GM18858 (cell line): ENCODE measurements around the gene ZNF558.

Source experiments
- ATAC-seq: cut with Tn5 transposase; IDR thresholded peaks from one replicate; pipeline ENCODE4 v1.9.1; 2021; ENCODE audit not compliant: unreplicated experiment

Gene ZNF558

DNA sequence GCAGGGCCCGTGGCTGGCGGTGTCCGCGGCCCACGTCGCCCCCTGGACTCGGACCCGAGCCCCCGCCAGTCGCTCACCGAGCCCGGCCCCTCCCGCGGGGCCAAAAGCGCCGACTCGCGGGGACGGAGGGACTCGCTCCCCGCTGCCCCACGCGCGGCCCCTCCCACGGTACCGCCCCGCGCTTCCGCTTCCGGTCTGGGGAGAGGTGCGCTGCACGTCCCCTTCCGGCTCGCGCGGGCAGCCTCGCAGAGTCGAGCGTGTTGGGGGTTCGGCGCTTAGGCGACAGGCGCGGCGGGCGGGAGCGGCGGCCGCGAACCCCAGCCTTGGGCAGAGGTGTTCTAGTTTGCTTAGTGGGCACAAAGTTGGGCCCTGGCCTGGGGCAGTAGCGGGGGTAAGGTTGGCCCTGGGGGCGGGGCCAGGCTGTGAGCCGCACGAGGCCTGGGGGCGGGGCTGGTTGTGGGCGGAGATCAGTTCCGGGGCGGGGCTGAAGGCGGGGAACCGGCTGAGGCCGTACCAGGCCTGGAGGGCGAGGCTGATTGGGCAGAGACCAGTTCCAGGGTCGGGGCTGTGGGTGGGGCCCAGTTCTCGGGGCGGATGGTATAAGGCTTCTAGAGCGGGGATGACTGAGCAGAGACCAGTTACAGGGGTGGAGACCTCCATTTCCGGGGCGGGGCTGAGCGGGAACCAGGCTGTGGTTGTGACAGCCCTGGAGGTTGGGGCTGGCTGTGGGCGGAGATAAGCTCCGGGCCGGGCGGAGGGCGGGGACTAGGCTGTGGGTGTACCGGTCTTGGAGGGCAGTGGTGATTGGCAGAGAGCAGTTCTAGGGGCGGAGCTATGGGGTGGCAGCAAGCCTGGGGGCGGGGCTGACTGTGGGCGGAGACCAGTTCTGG is at the start of gene ZNF558, which contains the start of gene MBD3L1:
Gene ZNF558 (minus strand): TSS at position 173 of the 890 bp plus-strand sequence. CDS start 9,645 bp downstream, outside the sequence.
Gene MBD3L1 (plus strand): TSS at position 246 of the 890 bp plus-strand sequence. CDS start 10,302 bp downstream, outside the sequence.
- ATAC-seq, result peak; percentile 74

DNA sequence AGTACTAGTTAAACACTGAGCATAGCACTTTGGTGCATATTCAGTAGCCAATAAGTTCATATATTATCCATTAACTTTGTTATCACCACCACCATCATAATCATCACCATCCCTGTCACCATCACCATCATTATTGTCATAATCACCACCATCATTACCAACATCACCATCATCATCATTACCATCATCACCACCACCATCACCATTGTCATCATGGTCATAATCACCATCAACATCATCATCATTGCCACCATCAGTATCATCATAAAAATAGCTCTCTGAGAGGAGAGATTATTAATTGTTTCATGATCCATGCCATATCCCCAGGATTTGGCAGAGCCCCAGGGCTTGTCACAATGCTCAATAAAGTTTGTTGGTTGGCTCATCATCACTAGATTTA is 49.4 kb upstream of the ZNF558 start:
- ATAC-seq, result no peak

DNA sequence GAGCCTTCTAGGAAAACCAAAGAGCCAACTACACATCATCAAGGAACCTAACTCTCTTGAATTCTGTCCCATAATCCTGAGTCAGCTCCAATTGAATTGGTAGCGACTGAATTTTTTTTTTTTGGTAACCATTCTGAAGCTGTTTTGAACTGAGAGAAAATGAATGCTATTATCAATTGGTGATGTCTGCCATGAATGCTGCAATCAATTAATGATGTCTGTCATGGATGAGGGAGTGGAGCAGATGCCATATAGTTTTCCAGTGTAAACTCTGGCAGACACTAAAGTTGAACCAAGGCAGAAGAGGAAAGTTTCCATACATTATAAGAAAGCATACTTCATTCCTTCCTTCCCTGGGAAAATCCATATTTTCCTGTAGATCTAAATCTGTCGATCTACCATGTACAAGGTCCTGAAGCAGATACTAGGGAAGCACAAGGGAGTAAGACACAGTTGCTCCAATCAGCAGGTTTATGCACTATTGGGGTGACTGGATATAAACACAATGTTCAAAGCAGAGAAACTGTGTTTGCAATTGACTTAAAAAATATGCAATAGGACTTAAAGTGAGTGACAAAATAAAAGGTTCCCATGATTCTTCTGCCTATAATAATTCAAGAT is 48.9 kb upstream of the ZNF558 start:
- ATAC-seq, result no peak

DNA sequence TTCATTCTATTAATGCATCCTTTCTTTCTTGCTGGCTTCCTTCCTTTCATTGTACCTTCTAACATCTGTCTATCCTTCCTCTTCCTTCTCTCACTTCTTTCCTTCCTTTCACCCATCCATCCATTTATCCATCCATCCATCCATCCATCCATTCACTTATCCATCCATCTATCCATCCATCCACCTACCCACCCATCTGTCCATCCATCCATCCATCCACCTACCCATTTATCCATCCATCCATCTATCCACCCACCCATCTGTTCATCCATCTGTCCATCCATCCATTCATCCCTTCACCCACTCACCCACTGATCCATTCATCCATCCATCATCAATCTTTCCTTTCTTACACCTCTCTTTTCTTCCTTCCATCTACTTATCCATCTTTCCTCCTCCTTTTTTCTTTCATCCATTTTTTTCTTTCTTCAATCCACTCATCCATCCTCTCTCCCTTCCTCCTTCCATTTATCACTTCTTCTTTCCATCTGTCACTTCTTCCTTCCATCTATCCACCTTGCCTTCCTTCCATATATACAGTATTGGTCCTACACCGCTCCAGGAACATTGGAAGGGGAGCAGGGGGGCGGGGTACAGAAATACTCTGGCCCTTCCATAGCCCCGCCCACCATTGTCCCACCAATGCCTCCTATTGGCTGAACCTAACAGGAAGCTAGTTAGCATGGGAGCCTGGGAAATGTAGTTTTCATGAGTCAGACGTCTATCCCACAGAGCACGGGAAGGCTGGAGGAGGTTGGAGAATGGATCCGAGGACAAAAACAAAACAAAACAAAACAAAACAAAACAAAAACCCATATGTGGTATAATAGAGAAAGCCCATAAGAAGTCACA is 46.0 kb upstream of the ZNF558 start:
- no peak for ATAC-seq

DNA sequence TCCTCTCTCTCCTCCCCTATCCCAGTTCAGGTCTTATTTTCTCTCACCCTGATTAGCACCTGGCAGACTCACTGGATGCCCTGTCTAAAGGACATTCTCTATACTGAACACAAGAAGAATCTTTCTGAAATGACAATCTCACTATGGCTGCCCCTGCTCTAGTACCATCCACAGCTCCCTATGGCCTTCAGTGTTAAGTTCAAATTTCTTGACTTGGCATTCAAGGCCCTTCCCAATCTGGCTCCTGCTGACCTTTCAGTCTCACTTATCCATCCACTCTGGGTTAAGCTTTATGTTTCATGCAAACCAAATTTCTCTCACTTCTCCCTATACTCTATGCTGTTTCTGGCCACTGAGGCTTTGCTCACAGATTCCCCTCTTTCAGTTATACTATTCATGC is 34.2 kb upstream of the ZNF558 start:
- ATAC-seq, result no peak

DNA sequence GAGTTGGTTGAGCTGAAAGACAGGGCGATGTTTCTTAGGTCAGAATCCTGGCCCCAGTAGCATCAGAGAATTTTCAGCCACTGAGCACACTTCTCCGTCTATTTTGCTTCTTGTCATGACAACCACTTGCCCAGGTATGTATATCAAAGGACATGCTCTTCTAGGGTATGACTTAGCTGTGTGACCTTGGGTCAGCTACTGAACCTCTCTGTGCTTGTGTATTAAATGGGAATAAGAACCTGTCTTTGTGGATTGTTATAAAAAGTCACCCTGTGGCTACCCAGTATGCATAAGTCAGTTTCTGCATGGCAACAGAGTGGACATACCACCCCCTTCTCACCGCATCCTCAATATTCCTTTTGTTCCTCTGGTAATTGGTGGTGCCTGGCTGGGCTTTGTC is 26.2 kb upstream of the ZNF558 start:
- ATAC-seq, result no peak

DNA sequence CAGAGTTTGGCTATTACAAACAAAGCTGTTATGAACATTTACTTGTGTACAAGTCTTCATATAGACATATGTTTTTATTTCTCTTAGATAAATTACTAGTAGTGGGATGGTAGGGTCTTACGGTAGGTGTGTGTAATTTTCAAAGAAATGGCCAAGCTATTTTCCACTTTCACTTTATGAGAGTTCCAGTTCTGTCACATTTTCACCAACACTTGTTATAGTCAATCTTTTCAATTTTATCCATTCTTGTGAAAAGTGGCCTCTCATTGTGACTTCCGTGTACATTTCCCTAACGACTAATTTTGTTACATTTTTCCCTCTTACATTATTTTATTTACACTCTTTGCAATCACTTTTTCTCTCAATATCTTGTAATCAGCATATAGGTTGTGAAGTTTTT is 18.4 kb upstream of the ZNF558 start:
- ATAC-seq, result no peak

DNA sequence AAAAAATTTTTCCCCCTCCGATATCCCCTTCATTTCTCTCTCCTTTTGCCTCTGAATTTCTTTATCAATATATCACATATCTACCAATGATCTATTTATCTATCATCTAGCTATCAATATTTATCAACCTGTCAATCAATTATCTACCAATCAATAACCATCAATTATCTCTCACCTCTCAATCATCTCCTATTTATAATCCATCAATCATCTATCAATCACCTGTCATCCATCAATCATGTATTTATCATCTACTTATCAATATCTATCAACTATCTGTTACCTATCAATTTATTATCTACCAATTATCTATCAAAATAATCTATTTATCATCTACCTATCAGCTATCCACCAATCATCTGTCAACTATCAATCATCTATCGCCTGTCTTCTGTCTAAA is 17.1 kb upstream of the ZNF558 start:
- no peak for ATAC-seq

DNA sequence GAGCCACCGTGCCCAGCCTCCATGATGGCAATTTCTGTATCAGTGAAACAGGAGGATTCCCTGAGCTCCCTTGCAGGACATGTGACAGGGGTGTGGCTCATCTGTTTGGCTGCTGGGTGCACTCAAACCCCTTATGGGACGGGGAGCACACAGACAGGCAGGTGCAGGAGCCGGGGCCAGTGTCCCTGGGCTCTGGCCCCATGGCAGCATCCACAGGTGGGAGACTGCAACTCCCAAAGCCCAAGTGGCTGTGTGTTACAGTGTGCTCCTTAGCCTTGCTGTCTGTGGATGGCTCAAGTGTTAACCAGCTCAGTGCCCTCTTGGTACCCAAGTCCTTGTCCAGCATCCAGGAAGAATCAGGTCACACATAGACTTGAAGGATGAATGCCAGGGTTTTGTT is 14.7 kb upstream of the ZNF558 start:
- ATAC-seq, result no peak

DNA sequence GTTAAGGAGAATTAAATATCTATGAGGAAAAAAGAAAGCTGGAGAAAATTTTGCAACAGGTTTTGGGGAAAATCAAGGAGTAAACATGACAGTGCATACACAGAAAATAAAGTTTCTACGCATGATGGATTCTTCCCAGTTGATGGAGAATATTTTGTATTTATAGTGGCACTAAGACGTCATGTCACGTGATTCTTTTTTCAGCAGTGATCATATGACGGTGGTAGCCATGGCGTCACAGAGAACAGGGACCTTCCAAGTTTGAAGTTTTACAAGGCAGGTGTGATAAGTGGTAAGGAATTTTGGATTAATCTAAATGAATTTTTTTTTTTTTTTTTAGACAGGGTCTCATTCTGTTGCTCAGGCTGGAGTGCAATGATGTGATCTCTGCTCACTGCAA is 8.6 kb upstream of the ZNF558 start:
- no peak for ATAC-seq

DNA sequence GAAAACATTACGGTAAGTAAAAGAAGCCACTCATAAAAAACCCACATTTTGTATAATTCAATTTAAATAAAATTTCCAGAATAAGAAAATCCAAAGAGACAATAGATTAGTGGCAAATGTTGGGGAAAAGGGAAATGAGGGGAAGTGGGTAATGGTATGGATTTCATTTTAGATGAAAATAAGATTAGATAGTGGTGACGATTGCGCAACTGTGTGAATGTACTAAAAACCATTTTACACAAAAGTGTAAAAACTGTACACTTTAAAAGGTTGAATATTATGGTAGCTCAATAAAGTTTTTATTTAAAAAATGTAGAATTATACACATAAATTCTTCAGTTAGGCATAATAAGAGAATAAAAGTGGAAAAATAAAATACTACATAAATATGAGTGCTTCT is 3.8 kb upstream of the ZNF558 start:
- ATAC-seq, result no peak

DNA sequence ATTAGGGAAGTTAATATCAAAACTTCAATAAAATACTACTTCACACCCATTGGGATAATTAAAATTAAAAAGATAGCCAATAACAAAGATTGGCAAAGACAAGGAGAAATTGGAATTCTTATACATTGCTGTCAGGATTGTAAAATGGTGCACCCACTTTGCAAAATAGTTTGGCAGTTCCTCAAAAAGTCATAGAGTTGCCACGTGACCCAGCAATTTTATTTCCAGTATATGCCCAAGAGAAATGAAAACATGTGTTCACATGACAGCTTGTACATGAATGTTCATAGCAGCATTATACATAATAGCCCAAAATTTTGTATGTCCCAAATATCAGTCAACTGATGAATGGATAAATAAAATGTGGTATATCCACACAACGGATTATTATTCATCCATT is 3.3 kb upstream of the ZNF558 start:
- no peak for ATAC-seq

DNA sequence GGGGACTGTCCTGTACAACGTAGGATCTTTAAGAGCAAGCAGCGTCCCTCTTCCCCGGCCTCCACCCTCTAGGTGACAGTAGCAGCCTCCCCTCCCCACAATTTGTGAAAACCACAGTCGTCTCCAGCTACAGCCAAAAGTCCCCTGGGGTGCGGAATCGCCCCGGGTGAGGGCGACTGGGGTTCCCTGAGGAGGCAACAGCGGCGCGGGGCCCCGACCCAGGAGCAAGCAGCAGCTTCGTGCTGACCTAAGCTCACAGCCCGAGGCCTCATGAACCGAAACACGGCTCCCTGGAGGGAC is 322 bp downstream of the ZNF558 start:
- ATAC-seq, result peak; percentile 17

DNA sequence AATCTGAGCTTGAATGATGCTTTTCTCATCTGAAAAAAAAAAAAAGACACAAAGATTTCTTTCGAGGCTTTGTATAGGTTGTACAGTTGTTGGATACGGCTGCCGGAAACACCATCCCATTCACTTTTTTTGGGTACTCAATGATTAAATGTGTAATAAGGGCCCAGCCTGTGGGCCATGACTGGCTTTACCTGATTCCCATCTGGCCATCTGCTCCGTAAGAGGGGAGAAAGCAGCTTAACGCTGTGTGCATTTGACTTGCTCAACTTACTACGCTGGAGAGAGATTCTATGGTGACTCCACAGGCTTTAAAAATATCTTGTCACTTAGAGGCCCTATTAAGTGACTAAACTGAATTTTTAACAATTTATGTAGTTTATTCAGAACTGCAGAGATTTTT is 731 bp downstream of the ZNF558 start:
- no peak for ATAC-seq

DNA sequence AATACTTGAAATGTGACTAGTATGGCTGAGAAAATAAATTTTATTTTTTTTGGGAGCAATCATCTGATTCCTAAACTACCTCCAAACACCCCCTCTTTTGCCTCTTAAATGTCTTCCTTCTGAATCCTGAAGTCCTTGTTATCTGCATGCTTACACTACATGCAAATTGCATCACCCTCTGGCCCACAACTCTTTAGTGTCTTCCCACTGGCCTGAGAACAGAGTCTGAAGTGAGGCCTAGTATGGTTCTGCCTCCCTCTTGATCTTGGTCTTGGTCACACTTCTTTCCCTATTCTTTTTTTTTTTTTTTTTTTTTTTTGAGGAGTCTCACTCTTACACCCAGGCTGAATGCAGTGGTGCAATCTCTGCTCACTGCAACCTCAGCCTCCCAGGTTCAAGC is 4.8 kb downstream of the ZNF558 start:
- ATAC-seq, result no peak

DNA sequence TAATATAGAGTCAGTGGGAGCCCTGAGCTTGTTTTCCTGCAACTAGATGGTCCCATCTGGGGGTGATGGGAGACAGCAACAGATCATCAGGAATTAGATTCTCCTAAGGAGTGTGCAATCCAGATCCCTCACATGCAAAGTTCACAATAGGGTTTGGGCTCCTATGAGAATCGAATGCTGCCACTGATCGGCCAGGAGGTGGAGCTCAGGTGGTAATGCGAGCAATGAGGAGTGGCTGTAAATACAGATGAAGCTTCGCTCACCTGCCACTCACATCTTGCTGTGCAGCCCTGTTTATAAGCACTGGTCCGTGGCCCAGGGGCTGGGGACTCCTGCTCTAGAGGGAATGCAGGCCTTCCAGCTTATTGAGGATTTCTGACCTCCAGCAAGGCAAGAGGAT is 5.7 kb downstream of the ZNF558 start:
- no peak for ATAC-seq

DNA sequence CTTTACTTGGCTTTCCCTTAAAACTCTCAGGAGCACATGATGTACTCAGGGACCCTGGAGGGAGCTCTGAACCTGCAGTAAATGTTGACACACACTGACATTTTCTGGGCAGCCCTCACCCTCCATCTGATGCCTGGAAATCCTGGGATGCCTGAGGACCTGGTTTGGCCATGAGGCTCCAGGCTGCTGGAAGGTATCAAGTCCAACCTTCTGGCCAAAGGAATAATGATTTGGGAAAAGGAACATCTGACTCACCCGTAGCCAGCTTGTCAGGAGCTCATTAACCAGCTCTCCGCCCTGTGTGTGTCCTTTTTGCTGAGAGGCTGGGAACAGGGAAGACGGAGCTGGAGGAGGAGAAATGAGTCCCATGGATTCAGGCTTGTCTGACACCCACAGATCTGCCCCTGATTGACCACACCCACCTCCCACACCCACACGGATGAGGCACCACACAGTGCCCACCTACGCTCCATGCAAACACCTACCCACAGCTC is 10.3 kb downstream of the ZNF558 start:
- ATAC-seq, result no peak

DNA sequence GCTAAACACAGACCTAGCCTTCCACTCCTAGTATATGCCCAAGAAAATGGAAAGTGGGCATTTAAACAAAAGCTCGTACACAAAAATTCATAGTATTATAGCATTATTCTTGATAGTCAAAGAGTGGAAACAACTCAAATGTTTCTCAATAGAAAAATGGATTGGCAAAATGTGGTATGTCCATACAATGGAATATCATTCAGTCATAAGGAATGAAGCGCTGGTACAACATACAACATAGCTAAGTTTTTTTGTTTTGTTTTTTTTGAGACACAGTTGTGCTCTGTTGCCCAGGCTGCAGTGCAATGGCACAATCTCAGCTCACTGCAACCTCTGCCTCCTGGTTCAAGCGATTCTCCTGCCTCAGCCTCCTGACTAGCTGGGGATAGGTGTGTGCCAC is 11.9 kb downstream of the ZNF558 start:
- ATAC-seq, result no peak

DNA sequence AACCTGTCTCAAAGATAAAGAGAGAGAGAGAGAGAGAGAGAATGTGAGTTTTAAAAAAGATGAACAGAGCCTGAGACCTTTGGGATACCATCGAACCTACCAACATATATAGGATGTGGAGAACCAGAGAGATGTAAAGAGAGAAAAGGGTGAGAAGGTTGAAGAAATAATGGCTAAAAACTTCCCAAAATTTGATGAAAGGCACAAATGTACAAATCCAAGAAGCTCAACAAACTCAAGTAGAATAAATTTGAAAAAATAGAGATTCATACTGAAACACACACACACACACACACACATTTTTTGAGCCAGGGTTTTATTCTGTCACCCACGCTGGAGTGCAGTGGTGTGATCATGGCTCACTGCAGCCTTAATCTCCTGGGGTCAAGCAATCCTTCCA is 16.3 kb downstream of the ZNF558 start:
- ATAC-seq, result no peak

DNA sequence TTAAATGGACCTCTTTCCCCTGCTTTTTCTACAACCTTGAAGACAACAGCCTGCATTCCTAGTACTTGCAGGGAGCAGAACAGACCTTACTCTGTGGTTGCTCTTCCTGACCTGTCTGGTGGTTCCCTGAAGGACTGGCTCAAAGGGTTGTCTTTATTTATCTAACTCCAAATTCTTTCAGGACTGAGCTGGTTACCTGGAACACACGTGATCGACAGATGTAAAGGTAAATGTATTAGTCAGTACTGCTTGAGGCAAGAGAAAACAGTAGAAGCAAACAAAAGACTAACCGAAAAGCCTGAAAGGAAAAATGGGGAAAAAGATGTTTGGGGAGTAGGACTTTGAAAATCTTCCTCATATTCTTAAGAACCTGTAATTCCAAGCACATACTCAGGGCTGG is 17.9 kb downstream of the ZNF558 start:
- ATAC-seq, result no peak

DNA sequence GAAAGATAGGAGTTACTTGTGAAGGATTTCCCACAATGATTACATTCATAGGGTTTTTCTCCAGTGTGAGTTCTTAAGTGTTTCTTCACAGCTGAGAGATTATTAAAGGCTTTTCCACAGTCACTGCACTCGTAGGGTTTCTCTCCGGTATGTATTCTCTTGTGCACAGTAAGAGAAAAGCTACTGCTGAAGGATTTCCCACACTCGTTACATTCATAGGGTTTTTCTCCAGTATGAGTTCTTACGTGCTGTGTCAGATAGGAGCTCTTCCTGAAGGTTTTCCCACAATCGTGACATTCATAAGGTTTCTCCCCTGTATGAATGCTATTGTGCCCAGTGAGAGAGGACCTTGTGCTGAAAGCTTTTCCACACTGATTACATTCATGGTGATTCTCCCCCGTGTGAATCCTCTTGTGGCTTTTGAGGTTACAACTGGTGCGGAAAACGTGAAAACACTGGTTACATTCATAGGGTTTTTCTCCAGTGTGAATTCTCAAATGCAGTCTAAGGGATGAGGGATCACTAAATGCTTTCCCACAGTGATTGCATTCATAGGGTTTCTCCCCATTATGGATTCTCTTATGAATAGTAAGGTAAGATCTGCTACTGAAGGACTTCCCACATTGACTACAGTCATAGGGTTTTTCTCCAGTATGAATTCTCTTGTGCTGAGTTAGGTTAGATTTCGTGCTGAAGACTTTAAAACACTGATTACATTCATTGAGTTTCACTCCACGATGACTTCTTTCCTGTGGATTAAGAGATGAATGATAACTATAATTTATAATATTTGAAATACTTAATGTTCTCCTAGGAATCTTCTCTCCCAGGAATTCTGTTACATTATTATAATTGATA is 20.6 kb downstream of the ZNF558 start:
- no peak for ATAC-seq
